ENCODE measurements around the gene SEC23B. TPM values are rescaled to one million over a fixed set of nuclear protein-coding genes. Genes with fewer than 3 reads are reported as not detected.

Gene SEC23B
- total and polyA plus RNA-seq, 2 of the 13 experiments (the other 11 are each of a cell fraction or from before 2014, with no cell fraction given): 114 to 120 TPM

DNA sequence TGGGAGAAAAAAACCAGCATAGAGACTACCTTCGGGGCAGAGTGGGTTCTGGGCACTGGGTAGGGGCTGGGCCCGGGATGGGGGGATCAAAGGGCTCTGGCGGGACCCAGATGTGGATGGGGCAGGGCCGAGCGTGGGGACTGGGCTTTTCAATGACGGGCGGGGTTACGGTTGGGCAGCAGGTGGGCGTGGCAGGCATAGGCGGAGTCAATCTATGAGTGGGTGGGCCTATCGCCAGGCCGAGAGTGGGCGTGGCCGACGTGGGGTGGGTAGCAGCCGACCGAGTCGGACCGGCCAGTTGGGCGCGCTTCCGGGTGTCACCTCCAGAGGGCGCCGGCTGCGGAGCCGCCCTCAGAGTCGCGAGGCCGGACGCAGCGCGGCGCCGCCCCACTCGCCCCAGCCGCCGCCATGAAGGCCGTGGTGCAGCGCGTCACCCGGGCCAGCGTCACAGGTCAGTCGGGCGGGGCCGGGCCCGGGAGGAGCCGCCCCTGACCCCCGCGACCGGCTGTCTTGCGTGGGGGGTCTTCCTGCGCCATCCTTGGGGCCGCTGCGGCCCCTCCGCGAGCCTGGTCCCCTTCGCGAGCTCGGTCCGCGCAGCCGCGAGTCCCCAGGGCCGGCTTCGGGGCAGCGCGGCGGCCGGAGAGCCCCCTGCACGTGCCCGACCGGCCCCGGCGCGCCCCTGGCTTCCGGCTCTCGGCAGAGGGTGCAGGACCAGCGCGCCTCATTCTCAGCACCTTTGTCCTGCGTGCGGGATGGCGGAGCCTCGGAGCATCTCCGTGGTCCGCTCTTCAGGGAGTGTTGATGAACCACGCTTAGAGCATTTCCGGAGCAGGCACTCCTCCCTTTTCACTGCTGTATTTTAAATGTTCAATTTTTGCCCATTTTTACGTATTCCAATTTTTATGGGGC is 80.2 kb downstream of the SEC23B start, which contains the start of gene DTD1 (continued):
- TF ChIP-seq, protein P1, sequence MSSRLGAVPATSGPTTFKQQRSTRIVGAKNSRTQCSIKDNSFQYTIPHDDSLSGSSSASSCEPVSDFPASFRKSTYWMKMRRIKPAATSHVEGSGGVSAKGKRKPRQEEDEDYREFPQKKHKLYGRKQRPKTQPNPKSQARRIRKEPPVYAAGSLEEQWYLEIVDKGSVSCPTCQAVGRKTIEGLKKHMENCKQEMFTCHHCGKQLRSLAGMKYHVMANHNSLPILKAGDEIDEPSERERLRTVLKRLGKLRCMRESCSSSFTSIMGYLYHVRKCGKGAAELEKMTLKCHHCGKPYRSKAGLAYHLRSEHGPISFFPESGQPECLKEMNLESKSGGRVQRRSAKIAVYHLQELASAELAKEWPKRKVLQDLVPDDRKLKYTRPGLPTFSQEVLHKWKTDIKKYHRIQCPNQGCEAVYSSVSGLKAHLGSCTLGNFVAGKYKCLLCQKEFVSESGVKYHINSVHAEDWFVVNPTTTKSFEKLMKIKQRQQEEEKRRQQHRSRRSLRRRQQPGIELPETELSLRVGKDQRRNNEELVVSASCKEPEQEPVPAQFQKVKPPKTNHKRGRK (CRISPR knock-in tag; IDR thresholded peaks at IDR 0.05): no peak
- TF ChIP-seq CENPX (CRISPR knock-in tag; IDR thresholded peaks at IDR 0.05) (no peak), GATA4 (IDR thresholded peaks at IDR 0.05; ENCODE audit: borderline replicate concordance, low read depth) (no peak), HNRNPL (IDR thresholded peaks at IDR 0.05; ENCODE audit: low read depth, low read length) (no peak; the same call in 1 of the 2 replicates), JDP2 (CRISPR knock-in tag; IDR thresholded peaks at IDR 0.05; ENCODE audit: borderline replicate concordance) (no peak), ZNF12 (CRISPR knock-in tag; IDR thresholded peaks at IDR 0.05) (0 out of 2 replicates have a peak, but pooled peaks have one; percentile 30), HCFC1 (IDR thresholded peaks at IDR 0.05; ENCODE audit: low read depth, low read length) (0 out of 2 replicates have a peak, but pooled peaks have one; percentile 34), ZNF598 (CRISPR knock-in tag; IDR thresholded peaks at IDR 0.05; ENCODE audit: borderline replicate concordance) (no peak), ZNF567 (CRISPR knock-in tag; IDR thresholded peaks at IDR 0.05; ENCODE audit: borderline replicate concordance) (peak; percentile 70; the same call in 1 of the 2 replicates), ZFYVE20 (CRISPR knock-in tag; IDR thresholded peaks at IDR 0.05; ENCODE audit: borderline replicate concordance, low read depth) (no peak), HNF4G (IDR thresholded peaks at IDR 0.05; ENCODE audit: borderline replicate concordance, low read depth, low read length) (0 out of 2 replicates have a peak, but pooled peaks have one; percentile 5), HNF4G (CRISPR knock-in tag; IDR thresholded peaks at IDR 0.05; ENCODE audit: borderline replicate concordance, low read depth) (peak; percentile 65), ZNF253 (CRISPR knock-in tag; IDR thresholded peaks at IDR 0.05; ENCODE audit: borderline replicate concordance) (peak; percentile 19; the same call in 1 of the 2 replicates), ZNF766 (CRISPR knock-in tag; IDR thresholded peaks at IDR 0.05; ENCODE audit: borderline replicate concordance) (peak; percentile 93), TARDBP (CRISPR knock-in tag; IDR thresholded peaks at IDR 0.05) (peak; percentile 90), KLF15 (CRISPR knock-in tag; IDR thresholded peaks at IDR 0.05; ENCODE audit: borderline replicate concordance) (no peak; the same call in 1 of the 2 replicates), ZNF589 (CRISPR knock-in tag; conservative IDR thresholded peaks at IDR 0.05) (no peak), ELF3 (CRISPR knock-in tag; IDR thresholded peaks at IDR 0.05) (peak; percentile 52; the same call in 1 of the 2 replicates), DPF2 (CRISPR knock-in tag; IDR thresholded peaks at IDR 0.05; ENCODE audit: borderline replicate concordance, low read depth) (no peak), ZFP41 (CRISPR knock-in tag; IDR thresholded peaks at IDR 0.05; ENCODE audit: borderline replicate concordance) (no peak), DNMT1 (CRISPR knock-in tag; IDR thresholded peaks at IDR 0.05) (peak; percentile 85; the same call in 1 of the 2 replicates)
- TF ChIP-seq, protein P2, sequence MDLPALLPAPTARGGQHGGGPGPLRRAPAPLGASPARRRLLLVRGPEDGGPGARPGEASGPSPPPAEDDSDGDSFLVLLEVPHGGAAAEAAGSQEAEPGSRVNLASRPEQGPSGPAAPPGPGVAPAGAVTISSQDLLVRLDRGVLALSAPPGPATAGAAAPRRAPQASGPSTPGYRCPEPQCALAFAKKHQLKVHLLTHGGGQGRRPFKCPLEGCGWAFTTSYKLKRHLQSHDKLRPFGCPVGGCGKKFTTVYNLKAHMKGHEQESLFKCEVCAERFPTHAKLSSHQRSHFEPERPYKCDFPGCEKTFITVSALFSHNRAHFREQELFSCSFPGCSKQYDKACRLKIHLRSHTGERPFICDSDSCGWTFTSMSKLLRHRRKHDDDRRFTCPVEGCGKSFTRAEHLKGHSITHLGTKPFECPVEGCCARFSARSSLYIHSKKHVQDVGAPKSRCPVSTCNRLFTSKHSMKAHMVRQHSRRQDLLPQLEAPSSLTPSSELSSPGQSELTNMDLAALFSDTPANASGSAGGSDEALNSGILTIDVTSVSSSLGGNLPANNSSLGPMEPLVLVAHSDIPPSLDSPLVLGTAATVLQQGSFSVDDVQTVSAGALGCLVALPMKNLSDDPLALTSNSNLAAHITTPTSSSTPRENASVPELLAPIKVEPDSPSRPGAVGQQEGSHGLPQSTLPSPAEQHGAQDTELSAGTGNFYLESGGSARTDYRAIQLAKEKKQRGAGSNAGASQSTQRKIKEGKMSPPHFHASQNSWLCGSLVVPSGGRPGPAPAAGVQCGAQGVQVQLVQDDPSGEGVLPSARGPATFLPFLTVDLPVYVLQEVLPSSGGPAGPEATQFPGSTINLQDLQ (CRISPR knock-in tag; IDR thresholded peaks at IDR 0.05): peak; percentile 50; the same call in 1 of the 2 replicates
- TF ChIP-seq, protein P3, sequence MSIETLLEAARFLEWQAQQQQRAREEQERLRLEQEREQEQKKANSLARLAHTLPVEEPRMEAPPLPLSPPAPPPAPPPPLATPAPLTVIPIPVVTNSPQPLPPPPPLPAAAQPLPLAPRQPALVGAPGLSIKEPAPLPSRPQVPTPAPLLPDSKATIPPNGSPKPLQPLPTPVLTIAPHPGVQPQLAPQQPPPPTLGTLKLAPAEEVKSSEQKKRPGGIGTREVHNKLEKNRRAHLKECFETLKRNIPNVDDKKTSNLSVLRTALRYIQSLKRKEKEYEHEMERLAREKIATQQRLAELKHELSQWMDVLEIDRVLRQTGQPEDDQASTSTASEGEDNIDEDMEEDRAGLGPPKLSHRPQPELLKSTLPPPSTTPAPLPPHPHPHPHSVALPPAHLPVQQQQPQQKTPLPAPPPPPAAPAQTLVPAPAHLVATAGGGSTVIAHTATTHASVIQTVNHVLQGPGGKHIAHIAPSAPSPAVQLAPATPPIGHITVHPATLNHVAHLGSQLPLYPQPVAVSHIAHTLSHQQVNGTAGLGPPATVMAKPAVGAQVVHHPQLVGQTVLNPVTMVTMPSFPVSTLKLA (IDR thresholded peaks at IDR 0.05): peak; percentile 37; the same call in 1 of the 2 replicates
